CD4-positive, alpha-beta T cell treated with Interleukin-21 for 1 hour (primary cell): ENCODE data around the gene TBX6.
"Not testable (repeated sequence)": the region's sequence is repeated elsewhere in the genome, so short reads cannot be mapped to it uniquely, and the experiment has no call there.

Source experiments
- DNase-seq: peaks from one replicate; pipeline ENCODE4 v3.0.0-alpha.2; 2020

The TBX6 gene

GRCh38 chr16:30091474-30092372 is at the start of gene TBX6:
Gene TBX6, minus strand, starts transcription at chr16:30091924. Its CDS starts 731 bp downstream, at chr16:30091193.
- DNase-seq: peak; percentile 93

GRCh38 chr16:30139583-30140481 is 48.1 kb upstream of the TBX6 start:
- DNase-seq: no peak

DNA sequence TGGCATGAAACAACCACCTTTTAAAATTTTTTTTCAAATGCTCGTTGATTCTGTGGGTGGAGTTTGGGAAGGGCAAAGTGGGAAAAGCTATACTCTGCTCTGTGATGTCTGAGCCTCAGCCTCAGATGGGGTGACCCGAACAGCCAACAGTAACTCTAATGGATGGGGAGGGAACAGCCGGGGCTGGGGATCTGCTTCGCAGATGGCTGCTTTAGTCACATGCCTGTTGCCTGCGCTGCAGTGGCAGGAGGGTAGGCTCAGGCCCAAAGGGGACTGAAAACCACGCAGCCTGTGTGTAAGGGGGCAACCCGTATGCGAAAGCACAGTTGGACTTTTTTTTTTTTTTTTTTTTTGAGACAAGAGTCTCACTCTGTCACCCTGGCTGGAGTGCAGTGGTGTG is 46.2 kb upstream of the TBX6 start:
- DNase-seq: no peak

- DNase-seq: no peak
Measured at GRCh38 chr16:30136971-30137605, 45.4 kb upstream of the TBX6 start.

GRCh38 chr16:30132591-30132990 is 40.9 kb upstream of the TBX6 start:
- no peak for DNase-seq

- no peak for DNase-seq
Measured at GRCh38 chr16:30131869-30132475, 40.2 kb upstream of the TBX6 start.

- DNase-seq: no peak
Measured at GRCh38 chr16:30127993-30128392, 36.3 kb upstream of the TBX6 start.

- DNase-seq: not testable (repeated sequence)
Measured at GRCh38 chr16:30125690-30126089, 34.0 kb upstream of the TBX6 start.

DNA sequence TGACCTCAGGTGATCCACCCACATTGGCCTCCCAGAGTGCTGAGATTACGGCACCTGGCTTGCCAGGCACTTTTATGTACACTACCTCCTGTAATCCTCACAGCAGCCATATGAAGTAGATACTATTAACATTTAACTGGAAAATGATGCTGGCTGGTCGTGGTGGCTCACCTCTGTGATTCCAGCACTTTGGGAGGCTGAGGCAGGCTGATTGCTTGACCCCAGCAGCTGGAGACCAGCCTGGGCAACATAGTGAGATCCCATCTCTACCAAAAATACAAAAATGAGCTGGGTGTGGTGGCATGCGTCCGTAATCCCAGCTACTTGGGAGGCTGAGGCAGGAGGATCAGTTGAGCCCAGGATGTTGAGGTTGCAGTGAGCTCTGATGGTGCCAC is 33.3 kb upstream of the TBX6 start:
- DNase-seq: no peak

DNA sequence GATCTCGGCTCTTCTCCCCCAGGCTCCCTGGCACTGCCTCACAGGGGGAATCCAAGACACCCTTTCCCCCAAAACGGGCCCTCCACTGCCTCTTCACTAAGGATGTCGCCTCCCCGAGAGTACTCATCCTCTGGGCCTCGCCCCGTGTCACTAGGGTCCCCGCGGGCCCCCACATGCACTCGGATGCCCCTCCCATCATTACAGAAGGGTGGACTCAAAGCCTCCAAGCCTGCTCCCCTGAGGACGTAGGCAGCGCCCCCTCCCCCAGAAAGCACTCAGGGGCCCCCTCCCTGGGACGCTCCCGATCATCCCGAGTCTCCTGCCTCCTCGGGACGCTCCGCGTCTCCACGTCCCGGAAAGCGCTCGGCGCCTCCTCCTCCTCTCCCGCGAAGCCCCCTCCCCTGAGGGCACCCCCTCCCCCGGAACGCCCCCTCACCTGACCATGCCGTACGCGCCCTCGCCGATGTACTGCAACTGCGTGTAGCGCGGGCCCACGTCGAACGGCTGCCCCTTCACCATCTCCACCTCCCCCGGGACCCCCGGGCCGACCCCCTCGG is 31.0 kb upstream of the TBX6 start:
- peak; percentile 24 for DNase-seq

DNA sequence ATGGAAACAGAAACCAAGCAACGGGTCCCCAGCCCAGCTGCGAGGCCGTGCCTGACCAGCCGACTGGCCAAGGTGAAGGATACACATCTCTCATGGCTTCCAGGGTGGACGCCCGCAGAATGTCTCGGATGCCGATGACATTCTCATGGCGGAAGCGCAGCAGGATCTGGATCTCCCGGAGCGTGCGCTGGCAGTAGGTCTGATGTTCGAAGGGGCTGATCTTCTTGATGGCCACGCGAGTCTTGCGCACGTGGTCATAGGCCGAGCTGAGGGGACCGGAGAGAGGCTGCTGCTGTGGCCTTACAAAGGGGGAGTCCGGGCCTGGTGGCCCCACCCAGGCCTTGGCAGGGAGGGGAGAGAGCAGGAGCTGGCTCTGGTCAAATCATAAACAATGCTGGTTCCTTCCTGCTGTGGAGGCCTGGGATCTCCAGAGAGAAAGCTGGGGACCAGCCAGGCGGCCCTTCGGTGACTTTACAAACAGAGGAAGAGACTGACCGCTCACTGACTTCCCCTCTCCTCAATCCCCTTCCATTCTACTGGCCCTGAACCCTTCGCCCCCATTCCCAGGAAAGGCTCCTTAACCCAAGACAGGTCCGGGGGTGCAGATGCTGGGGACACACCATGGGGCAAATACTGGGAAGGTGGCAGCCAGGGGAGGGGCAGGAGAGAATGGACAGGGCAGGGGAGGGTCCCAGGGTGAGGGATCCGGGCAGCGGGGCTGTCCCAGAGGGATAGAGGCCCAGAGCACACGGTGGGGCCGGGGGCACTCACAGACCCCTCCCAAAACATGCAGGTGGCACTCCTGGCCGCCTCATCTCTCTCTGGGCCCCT is 30.2 kb upstream of the TBX6 start:
- no peak for DNase-seq

DNA sequence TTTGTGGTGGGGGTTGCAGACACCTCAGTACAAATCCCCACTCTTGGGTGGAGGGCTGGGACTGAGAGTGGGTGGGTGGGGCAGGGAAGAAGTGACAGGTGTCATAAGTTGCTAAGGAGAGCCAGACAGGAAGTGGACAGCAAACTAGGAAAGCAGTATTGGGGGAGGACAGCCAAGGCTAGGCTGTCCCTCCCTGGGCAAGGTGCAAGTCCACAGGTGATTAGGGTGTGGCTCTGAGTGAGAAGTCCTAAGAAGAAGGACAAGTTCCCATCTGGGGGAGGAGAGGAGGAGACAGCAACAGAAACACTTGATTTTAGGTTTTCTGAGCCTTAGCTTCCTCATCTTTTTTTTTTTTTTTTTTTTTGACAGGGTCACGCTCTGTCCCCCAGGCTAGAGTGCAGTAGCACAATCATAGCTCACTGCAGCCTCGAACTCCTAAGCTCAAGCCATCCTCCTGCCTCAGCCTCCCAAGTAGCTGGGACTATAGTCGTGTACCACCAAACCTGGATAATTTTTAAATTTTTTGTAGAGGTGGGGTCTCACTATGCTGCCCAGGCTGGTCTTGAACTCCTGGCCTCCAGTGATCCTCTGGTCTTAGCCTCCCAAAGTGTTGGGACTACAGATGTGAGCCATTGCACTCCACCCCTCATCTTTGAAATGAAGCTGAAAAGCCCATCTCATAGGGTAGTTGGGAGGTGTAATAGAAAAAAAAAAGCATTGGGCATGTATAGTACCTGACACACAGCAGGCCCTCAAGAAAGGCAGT is 28.8 kb upstream of the TBX6 start:
- DNase-seq: no peak

GRCh38 chr16:30119428-30119827 is 27.7 kb upstream of the TBX6 start:
- DNase-seq: no peak

- no peak for DNase-seq
Measured at GRCh38 chr16:30117768-30118167, 26.0 kb upstream of the TBX6 start.

- no peak for DNase-seq
Measured at GRCh38 chr16:30116291-30117207, 24.8 kb upstream of the TBX6 start.

GRCh38 chr16:30115238-30115637 is 23.5 kb upstream of the TBX6 start:
- peak; percentile 40 for DNase-seq

DNA sequence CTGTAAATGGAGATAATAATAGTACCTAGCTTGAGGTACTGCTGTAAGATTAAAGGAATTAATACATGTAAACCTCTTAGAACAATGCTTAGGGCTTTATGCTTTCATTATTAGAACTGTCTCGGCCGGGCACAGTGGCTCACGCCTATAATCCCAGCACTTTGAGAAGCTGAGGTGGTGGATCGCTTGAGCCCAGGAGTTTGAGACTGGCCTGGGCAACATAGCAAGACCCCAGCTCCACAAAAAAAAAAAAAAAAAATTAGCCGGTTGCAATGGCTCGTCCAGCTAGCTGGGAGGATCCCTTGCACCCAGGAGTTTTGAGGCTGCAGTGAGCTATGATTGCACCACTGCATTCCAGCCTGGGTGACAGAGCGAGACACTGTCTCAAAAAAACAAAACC is 23.1 kb upstream of the TBX6 start:
- not testable (repeated sequence) for DNase-seq

- no peak for DNase-seq
Measured at GRCh38 chr16:30114411-30114810, 22.7 kb upstream of the TBX6 start.

DNA sequence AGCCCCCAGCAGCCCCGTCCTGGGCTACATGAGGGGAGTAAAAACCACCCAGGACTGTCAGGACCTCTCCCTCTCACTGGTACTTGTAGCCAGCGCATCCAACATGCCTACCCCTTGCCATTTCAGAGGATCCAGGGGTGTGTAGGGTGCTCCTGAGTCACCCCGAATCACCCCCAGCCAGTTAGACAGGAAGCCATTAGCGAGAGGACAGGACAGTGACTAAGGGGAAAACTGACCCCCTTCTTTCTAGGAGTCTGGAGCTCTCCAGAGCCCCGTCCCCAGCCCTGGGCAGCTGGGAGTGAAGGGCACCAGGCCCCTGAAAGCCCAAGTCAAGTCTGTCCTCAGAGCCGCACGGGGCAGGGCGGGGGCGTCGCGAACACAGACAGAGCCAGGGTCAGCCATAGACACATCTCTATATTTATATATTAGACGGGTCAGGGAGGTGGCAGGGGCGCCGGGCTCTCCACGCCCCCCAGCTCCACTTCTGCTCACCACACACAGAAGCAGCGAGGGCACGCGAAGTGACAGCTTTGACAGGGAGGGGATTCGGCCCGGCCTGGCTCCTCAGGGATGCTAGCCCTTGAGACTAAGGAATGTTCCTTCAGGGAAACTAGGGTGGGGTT is 22.1 kb upstream of the TBX6 start:
- DNase-seq: no peak
